Measurements from ENCODE around the gene ERICH4. TPM values are rescaled to one million over a fixed set of nuclear protein-coding genes. Genes with fewer than 3 reads are reported as not detected.

ERICH4 gene
- total RNA-seq, 6 experiments from 2014 or later: not detected

- Histone ChIP-seq H3K27ac (no peak overlapping the region), H3K9me3 (no peaks in the 10 kb centered on the region), H3K4me3 (no peak overlapping the region), H3K27me3 (no peaks in the 10 kb centered on the region), H3K4me1 (no peaks in the 10 kb centered on the region), H3K36me3 (peaks cover 0 to 64% (median 27%) of the 10 kb centered on the region in 4 donors)
- intact Hi-C loops (cut with DNase I): no loop called here
- 100% methylated on average over 4 of the region's 12 CpGs for WGBS (ENCODE audit: insufficient coverage, low coverage, low lambda C conversion rate, missing lambda C conversion rate)
- TF ChIP-seq POLR2A (IDR thresholded peaks at IDR 0.05) (no peak), CTCF (IDR thresholded peaks at IDR 0.05) (no peak)
- ATAC-seq: no peak
- DNase-seq: no peak
Observed at GRCh38 chr19:41416194-41416674, 26.7 kb upstream of the ERICH4 start.

- Histone ChIP-seq H3K9me3 (no peaks in the 10 kb centered on the region), H3K27me3 (no peaks in the 10 kb centered on the region), H3K4me1 (no peaks in the 10 kb centered on the region), H3K4me3 (no peak overlapping the region), H3K27ac (peak overlapping the region in 1 of 3 donors; percentile 33), H3K36me3 (peaks cover 0 to 71% (median 29%) of the 10 kb centered on the region in 4 donors)
- peak in 1 of 3 donors; percentile 29 for DNase-seq
- TF ChIP-seq CTCF (IDR thresholded peaks at IDR 0.05) (no peak), POLR2A (IDR thresholded peaks at IDR 0.05) (no peak)
- intact Hi-C loops (cut with DNase I): no loop called here
- ATAC-seq: peak; percentile 53 to 79 (median 62)
- WGBS (ENCODE audit: insufficient coverage, low coverage, low lambda C conversion rate, missing lambda C conversion rate): 58% methylated on average over 5 of the region's 8 CpGs
Observed at GRCh38 chr19:41420101-41420880, 22.7 kb upstream of the ERICH4 start.

- Histone ChIP-seq H3K4me1 (no peaks in the 10 kb centered on the region), H3K4me3 (no peak overlapping the region), H3K36me3 (peaks cover 0 to 72% (median 28%) of the 10 kb centered on the region in 4 donors), H3K27ac (no peak overlapping the region), H3K9me3 (no peaks in the 10 kb centered on the region), H3K27me3 (no peaks in the 10 kb centered on the region)
- intact Hi-C loops (cut with DNase I): no loop called here
- DNase-seq (no peak), ATAC-seq (no peak)
- TF ChIP-seq CTCF (IDR thresholded peaks at IDR 0.05) (no peak), POLR2A (IDR thresholded peaks at IDR 0.05) (no peak)
- 97% methylated on average over 6 of the region's 6 CpGs for WGBS (ENCODE audit: insufficient coverage, low coverage, low lambda C conversion rate, missing lambda C conversion rate)
Observed at GRCh38 chr19:41421314-41421713, 21.6 kb upstream of the ERICH4 start.

- no peaks in the 10 kb centered on the region for H3K27me3 ChIP-seq
- DNase-seq: peak in 1 of 3 donors; percentile 22
- ATAC-seq: no peak
- no peak overlapping the region for H3K27ac ChIP-seq
- no peak for TF ChIP-seq CTCF (IDR thresholded peaks at IDR 0.05)
- no peak for TF ChIP-seq POLR2A (IDR thresholded peaks at IDR 0.05)
- no peaks in the 10 kb centered on the region for H3K4me1 ChIP-seq
- intact Hi-C loops (cut with DNase I): no loop called here
- H3K9me3 ChIP-seq: no peaks in the 10 kb centered on the region
- peaks cover 0 to 67% (median 25%) of the 10 kb centered on the region in 4 donors for H3K36me3 ChIP-seq
- no peak overlapping the region for H3K4me3 ChIP-seq
- no CpG with 5 or more reads among the region's 20 CpGs for WGBS (ENCODE audit: insufficient coverage, low coverage, low lambda C conversion rate, missing lambda C conversion rate)
Observed at GRCh38 chr19:41421973-41422372, 21.0 kb upstream of the ERICH4 start.
